Ishikawa (cell line): ENCODE measurements around the gene CDC20.

Source experiments
- CEBPB ChIP-seq: IDR thresholded peaks from 2 replicates; pipeline ENCODE4 v1.6.1; 2012
- EP300 ChIP-seq: IDR thresholded peaks from 2 replicates; pipeline ENCODE4 v1.6.1; 2012; ENCODE audit warnings: borderline replicate concordance
- REST ChIP-seq: IDR thresholded peaks from 2 replicates; pipeline ENCODE4 v1.6.1; 2012; ENCODE audit warnings: low read depth, mild to moderate bottlenecking

- no peak for TF ChIP-seq REST
- no peak for TF ChIP-seq CEBPB
- TF ChIP-seq EP300, result no peak
Measured at GRCh38 chr1:43337588-43337987, 21.2 kb upstream of the CDC20 start, which contains the start of gene MPL.
